Glomerular visceral epithelial cell (primary cell): ENCODE measurements around the gene RABGEF1.
A peak's percentile ranks its signal among the peaks of the same experiment; 100 is the strongest.
"Not testable (repeated sequence)": the region's sequence is repeated elsewhere in the genome, so short reads cannot be mapped to it uniquely, and the experiment has no call there.

Experiments
- DNase-seq: peaks from one replicate; pipeline ENCODE4 v3.0.0-alpha.2; 2016; ENCODE audit errors: extremely low spot score

RABGEF1 gene

DNA sequence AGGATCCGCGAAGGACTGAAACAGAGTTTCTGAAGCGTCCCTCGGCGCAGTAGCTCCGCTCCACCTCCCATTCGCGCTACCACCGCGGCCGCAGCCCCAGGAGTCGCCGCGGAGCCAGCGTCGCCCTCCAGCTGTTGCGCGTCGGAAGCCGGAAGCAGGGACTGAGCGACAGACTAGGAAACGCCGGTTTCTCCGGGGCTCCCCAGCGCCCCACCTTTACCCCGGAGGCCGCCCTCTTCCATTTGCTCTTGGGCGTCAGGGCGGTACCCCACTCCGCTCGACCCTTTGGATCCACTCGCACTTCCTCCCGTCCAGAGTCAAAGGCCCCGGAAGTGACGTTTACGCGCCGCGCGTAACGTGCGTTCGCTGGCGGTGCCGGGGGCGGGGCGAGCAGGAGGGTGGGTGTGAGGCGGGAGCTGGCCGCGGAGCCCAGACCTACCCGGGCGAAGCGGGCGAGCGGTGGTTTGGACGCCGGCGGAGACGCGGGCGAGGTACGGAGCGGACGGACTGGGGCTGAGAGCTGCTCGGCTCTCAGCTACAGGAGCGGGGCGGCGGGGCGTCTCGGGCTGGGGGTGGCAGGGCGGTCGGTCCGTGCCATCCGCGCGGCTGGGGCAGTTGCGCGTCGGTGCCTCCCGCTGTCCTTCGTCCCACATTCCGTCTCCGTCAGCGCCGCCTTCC, at the start of gene RABGEF1:
TSS of gene RABGEF1 (plus strand) at position 432 of the 678 bp plus-strand sequence. CDS start 31,167 bp downstream, outside the sequence.
- DNase-seq, result peak; percentile 94

GRCh38 chr7:66693331-66693730, 47.2 kb upstream of the RABGEF1 start:
- DNase-seq, result no peak

DNA sequence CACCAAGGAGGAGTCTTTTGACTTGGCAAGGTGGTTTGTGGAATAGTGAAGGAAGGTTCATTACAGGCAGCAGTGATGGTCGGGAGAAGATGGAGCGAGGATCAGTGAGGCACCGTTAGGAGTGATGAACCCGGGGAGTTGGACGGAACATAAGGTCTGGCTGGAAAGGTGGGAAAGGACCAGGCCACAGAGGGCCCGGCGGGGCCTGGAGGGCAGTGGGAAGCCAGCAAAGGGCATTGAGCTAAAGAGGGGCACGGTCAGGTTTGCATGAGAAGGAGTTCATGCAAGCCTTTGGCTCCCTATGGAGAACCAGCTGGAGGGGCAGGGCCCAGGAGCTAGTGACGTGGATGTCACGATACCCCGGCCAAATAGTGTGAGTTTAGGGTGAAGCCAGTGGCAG, 46.2 kb upstream of the RABGEF1 start:
- no peak for DNase-seq

DNA sequence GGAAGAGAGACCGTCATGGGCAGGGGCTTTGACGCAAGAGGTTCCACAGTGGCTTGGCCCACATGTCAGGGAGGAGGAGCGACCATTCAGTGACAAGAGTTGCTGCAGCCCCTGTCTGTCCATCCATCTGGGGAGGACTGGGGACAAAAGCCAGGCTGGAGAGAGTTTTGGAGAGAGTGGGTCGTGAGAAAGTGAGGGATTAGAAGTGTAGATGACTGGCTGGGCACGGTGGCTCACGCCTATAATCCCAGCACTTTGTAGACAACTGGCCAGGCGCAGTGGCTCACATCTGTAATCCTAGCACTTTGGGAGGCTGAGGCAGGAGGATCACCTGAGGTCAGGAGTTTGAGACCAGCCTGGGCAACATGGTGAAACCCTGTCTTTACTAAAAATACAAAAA, 45.1 kb upstream of the RABGEF1 start:
- not testable (repeated sequence) for DNase-seq

- DNase-seq, result not testable (repeated sequence)
These were observed 44.4 kb upstream of the RABGEF1 start for GRCh38 chr7:66696134-66696533.

GRCh38 chr7:66696774-66697191, 43.8 kb upstream of the RABGEF1 start:
- no peak for DNase-seq

DNA sequence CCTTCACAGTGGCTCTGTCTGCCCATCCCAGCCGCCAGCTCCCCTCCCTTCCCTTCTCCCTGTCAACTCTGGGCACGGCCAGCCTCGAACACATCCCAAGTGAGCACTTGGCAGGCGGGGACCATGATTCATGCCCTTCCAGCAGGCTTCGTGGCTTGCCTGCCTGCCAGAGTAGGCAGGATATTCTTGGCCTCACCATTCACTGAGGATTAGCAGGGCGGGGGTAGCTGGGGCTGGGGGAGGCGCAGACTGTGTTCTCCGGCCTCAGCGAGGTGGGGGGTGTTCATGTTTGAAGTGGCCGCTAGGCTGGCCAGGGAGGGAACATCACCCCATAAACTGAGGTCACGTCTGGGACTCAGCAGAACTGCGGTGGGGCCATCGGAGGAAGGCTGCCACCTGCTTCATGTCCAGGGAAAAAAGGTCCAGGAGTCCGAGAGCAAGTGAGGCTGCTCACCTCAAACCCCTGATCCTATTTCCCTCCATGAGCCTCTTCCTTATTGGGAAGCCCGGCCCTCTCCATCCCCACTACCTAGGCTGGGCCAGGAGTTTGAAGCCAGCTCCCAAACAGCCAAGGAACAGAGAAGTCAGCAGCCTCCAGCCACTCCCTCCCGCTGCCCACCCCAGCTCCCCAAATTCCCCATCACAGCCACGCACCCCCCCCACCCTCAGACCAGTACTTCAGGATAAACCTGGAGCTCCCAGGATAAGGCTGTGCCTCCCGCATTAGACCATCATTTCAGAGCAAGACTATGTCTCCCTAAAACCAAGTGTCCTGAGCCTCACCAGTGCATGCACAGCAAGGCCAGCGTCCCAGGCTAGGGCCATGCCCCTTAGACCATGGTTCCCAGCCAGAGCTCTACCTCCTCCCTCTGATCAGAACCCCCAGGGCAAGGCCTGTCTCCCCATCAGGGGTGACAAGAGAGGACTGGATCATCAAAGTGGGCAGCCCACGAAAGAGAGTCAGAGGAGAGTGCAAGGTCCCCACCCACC, 42.8 kb upstream of the RABGEF1 start:
- peak; percentile 35 for DNase-seq

DNA sequence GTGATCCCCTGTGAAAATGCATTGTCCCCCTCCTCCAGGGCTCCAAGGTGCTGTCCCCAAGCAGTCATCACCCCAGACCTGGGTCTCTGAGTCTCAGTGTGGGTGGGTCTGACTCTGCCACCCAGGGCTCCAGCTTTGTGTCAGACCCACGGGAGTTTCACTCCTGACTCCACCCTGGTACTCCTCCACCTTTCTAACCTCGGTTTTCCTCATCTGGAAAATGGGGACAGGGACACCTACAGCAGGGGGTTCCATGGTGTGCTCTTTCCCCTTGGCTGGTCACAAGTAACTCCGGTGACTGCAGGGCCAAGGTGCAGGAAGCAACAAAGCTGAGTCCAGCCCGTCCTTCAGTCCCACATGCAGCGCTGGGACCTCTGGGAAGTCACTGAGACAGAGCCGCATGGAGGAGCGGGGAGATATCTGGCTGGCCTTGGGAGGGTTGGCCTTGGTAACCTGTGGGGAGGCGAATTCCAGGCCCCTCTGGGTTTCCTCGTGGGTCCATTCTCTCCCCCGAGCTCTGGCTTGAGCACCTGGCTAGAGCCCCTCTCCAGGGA, 41.8 kb upstream of the RABGEF1 start:
- no peak for DNase-seq

- DNase-seq, result no peak
These were observed 40.5 kb upstream of the RABGEF1 start for GRCh38 chr7:66699998-66700397.

DNA sequence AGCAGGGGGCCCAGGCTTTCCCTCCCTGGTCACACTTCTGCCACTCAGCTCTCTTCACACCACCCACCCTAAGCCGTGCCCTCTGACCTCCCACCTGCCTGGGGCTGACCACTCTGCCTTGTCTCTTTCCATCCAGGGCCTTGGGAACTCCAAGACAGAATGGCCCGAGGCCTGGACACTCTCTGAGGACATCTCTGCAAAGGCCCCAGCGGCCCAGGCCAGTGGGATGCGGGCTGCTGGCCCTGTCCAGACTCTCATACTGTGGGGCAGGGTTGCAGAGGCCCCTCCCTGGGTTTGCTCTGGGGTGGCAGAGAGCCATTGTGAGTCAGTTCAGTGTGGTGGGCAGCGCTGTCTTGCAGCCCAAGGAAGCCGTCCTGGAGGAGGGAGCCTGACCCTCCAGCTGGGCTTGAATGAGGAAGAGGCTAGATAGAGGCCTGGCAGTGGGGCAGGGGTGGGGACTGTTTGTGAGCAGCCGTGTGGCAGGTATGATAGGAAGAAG, 39.9 kb upstream of the RABGEF1 start:
- DNase-seq, result no peak

GRCh38 chr7:66707825-66708224, 32.7 kb upstream of the RABGEF1 start:
- DNase-seq, result no peak

GRCh38 chr7:66710752-66711151, 29.8 kb upstream of the RABGEF1 start:
- DNase-seq, result not testable (repeated sequence)

- DNase-seq, result no peak
These were observed 26.8 kb upstream of the RABGEF1 start for GRCh38 chr7:66713687-66714086.

DNA sequence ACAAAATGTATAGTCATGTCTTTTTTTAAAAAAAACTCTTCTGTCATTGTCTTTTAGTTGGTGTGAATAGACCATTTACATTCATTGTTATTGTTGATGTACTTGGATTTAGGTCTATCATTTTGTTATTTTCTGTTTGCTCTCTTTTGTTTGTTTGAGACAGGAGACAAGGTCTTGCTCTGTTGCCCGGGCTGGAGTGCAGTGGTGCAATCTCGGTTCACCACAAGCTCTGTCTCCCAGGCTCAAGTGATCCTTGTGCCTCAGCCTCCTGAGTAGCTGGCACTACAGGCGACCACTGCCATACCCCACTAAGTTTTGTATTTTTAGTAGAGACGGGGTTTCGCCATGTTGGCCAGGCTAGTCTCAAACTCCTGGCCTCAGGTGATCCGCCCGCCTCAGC, 23.9 kb upstream of the RABGEF1 start:
- DNase-seq, result not testable (repeated sequence)

- no peak for DNase-seq
These were observed 20.0 kb upstream of the RABGEF1 start for GRCh38 chr7:66720561-66720960.

DNA sequence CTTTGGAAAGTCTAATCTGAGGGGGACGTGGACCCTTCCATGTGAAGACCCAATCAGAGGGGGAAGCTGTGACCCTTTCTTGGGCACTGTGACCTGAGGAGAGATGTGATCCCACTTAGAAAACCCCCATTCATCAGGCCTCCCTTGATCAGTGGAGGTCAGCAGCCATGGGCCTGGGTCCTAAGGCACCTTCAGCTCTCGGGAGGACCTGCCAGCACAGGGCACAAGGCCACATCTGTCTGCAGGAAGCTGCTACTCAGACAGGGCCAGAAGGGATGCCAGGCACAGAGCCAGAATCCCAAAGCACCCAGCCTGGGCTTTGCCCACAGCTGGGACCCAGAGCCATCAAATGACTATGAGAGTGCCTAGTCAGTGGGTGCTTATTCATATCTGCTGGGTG, 14.7 kb upstream of the RABGEF1 start:
- DNase-seq, result no peak

DNA sequence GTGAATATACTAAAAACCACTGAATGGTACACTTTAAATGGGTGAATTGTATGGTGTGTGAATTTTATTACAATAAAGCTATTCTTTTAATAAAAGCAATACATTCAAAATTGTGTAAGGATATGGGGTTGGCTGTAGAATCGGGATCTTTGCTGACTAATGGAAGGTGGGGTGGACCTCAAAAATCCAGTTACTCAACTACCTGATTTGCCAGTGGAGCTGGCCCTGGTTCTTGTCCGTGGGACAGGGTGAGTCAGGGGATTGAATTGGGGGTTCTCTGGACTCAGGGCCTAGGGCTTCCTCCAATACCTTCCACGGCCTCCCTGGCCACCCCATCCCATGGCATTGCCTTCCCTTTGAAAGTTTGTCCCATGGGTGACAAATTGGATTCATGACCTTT, 13.5 kb upstream of the RABGEF1 start:
- no peak for DNase-seq

DNA sequence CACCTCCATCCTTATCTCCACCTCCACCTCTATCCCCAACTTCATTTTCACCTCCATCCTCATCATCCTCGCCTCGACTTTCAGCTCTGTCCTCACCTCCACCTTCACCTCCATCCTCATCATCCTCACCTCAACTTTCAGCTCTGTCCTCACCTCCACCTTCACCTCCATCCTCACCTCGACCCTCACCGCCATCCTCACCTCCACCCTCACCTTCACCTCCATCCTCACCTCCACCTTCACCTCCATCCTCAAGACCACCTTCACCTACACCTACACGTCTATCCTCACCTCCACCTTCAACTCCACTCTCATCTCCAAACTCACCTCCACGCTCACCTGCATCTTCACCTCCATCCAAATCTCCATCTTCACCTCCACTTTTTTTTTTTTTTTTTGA, 12.0 kb upstream of the RABGEF1 start:
- no peak for DNase-seq

DNA sequence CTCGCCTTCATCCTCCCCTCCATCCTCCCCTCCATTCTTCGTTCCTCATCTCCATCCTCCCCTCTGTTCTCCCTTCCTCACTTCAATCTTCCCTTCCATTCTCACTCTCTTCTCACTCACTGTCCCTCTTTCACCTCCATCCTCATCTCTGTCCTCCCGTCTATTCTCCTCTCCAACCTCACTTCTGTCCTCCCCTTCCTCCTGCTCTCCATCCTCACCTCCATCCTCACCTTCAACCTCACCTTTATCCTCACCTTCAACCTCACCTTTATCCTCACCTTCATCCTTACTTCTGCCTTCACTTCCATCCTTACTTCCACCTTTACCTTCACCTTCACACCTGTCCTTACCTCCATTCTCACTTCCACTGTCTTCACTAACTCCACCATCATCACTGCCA, 11.3 kb upstream of the RABGEF1 start:
- no peak for DNase-seq

- no peak for DNase-seq
These were observed 8.5 kb upstream of the RABGEF1 start for GRCh38 chr7:66731986-66732385.

DNA sequence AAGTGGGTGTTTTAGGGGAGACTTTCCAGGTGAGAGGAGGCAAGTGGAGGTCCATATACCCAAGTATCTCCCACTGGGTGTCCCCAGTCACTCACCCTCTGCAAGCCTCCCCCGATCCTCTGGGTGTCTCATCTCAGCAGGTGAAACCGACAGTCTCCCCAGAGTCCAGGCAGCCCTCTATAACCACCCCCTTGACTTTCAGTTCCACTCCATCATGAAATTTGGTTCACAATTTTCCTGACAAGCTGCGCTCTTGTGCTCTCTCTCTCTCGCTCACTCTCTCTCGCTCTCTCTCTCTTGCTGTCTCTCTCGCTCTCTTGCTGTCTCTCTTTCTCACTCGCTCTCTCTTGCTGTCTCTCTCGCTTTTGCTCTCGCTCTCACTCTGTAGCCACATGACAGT, 8.1 kb upstream of the RABGEF1 start:
- DNase-seq, result no peak

- DNase-seq, result no peak
These were observed 6.5 kb upstream of the RABGEF1 start for GRCh38 chr7:66734006-66734405.
